Ascending aorta (tissue), 2 donors: Measurements from ENCODE around the gene RASSF9. TPM values are rescaled to one million over a fixed set of nuclear protein-coding genes. Genes with fewer than 3 reads are reported as not detected.
A peak's percentile ranks its signal among the peaks of the same experiment; 100 is the strongest.

Experiments
- DNase-seq, 2 donors: peaks; one replicate each; pipeline ENCODE4 v3.0.0-alpha.2; 2019; ENCODE audit warnings: low spot score in 2 of 2
- H3K27ac ChIP-seq, 2 donors: fragments of 200-600 bp; sonication (generic); one replicate each; pipeline ENCODE4 v1.5.1; 2016 to 2017; ENCODE audit warnings: mild to moderate bottlenecking in 1 of 2
- H3K27me3 ChIP-seq: fragments of 200-600 bp; sonication (generic); one replicate; pipeline ENCODE4 v1.5.1; 2017
- H3K36me3 ChIP-seq, 2 donors: fragments of 200-600 bp; sonication (generic); one replicate each; pipeline ENCODE4 v1.5.1; 2016
- H3K4me1 ChIP-seq, 2 donors: fragments of 200-600 bp; sonication (generic); one replicate each; pipeline ENCODE4 v1.5.1; 2016 to 2017; ENCODE audit warnings: mild to moderate bottlenecking in 1 of 2
- H3K4me3 ChIP-seq, 2 donors: fragments of 200-600 bp; sonication (generic); one replicate each; pipeline ENCODE4 v1.5.1; 2016 to 2017; ENCODE audit warnings: mild to moderate bottlenecking in 1 of 2
- H3K9me3 ChIP-seq, 2 donors: fragments of 200-600 bp; sonication (generic); one replicate each; pipeline ENCODE4 v1.5.1; 2016
- CTCF ChIP-seq, 3 experiments: fragments of 200-600 bp in 2 of 3; fragments of 450-650 bp in 1 of 3; sonication (generic) in 2 of 3; IDR thresholded peaks; one replicate each; pipeline ENCODE4 v1.5.1; 2016 to 2019; ENCODE audit warnings: antibody characterized with exemption in 3 of 3, mild to moderate bottlenecking in 1 of 3, moderate library complexity in 1 of 3
- intact Hi-C: fragments of 100-400 bp; cut with DNase I; formaldehyde crosslinking; loops from one replicate; pipeline ENCODE4 v1.15.1; 2023
- total RNA-seq: library from RNA; depleted of rRNA; stranded (reverse); fragments of >200 nt; gene quantifications from one replicate; pipeline ENCODE4 v1.1.0, GENCODE V29; 2016

Gene RASSF9
- total RNA-seq = 1.9 TPM

DNA sequence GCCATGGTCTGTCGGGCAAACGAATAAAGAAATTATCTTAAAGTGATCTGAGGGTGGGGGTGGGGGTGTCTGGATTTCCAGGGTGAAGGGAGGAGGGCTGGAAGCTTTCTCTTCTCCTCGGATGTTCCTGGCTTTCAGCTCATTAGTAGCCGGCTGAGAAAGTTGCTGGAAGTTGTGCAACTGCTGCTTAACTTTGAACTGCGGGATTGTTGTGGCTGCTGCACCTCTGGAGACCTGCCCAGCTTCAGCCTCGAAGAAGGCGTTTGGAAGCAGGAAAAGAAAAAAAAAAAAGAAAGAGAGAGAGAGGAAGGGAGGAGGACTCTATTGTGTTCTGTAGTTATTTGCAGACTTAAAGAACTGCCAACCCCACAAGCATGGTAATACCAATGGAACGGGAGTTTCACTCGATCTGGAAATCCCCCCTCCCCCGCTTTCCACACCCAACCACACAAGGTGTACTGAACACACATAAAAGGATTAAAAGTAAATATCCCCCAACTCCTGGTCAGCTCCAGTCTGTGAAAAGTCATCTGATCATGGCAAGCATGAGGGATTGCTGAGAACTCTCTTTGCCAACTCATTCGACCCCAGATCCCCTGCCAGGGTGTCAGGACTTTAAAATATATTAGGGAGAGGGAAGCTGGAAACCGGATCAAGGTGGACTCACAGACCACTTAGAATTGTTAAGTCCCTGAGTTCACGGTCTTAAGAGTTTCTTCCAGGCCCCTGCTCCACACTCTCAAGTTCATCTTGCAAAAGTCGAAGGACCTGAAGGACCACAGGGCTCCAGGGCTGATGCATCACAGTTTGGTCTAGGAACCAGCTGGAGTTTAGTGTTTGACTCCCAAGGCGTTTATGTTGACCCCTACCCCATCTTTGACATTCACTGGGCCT is at the start of gene RASSF9:
Gene RASSF9, minus strand, starts transcription at position 213 of the 894 bp plus-strand sequence. Its CDS starts 208 bp downstream, at position 5.
- peak within 1 kb of the TSS; percentile 63 to 84 for H3K27ac ChIP-seq
- peak in 1 of 2 donors; percentile 72 for DNase-seq
- no peaks in the 10 kb centered on the region for H3K36me3 ChIP-seq
- peak within 1 kb of the TSS; percentile 44 to 69 for H3K4me3 ChIP-seq
- no peaks in the 10 kb centered on the region for H3K9me3 ChIP-seq
- H3K27me3 ChIP-seq = no peaks in the 10 kb centered on the region
- H3K4me1 ChIP-seq = peaks cover 0 to 7% of the 10 kb centered on the region in 2 donors
- no peak for TF ChIP-seq CTCF (IDR thresholded peaks at IDR 0.05)
- intact Hi-C loops = loop anchor here (10.0 kb wide), 1 partner anchor 122 kb away; no protein-coding TSS in a partner anchor

DNA sequence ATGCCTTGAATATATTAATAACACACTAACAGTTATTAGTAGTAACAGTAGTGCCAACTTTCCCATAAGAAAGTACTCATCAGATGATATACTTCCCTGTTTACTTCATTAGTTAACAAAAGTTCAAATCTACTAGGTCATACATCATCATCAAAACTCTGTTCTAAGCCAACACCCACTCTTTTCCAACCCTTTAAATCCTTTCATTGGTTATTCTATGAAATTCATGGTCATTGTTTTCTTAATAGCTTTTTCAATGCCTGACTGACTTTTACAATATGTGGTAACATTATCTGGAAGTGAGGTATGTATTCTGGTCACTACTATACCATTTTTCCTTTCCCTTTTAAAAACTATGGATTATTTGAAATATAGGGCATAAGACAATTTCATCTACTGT is 47.6 kb upstream of the RASSF9 start:
- H3K36me3 ChIP-seq = no peaks in the 10 kb centered on the region
- H3K4me1 ChIP-seq = no peaks in the 10 kb centered on the region
- no peak overlapping the region for H3K27ac ChIP-seq
- TF ChIP-seq CTCF (IDR thresholded peaks at IDR 0.05) = no peak
- DNase-seq = no peak
- no peaks in the 10 kb centered on the region for H3K9me3 ChIP-seq
- intact Hi-C loops = no loop called here
- no peaks in the 10 kb centered on the region for H3K27me3 ChIP-seq
- H3K4me3 ChIP-seq = no peak overlapping the region

DNA sequence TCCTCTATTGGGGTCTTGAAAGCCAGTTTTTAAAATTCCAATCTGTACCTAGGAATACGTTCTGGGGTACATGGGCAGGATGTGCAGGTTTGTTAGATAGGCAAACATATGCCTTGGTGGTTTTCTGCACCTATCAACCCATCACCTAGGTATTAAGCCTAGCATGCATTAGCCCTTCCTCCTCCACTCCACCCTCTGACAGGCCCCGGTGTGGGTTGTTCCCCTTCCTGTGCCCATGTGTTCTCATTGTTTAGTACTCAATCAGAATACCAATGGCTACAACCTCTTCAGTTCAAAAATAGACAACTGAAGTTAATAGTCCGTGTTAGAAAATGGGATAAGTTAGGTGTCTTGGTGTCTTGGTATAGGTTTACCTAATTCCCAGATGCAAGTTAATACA is 41.2 kb upstream of the RASSF9 start:
- no peak for DNase-seq
- intact Hi-C loops = no loop called here
- Histone ChIP-seq H3K27me3 (no peaks in the 10 kb centered on the region), H3K9me3 (no peaks in the 10 kb centered on the region), H3K27ac (no peak overlapping the region), H3K36me3 (no peaks in the 10 kb centered on the region), H3K4me3 (no peak overlapping the region), H3K4me1 (no peaks in the 10 kb centered on the region)
- TF ChIP-seq CTCF (IDR thresholded peaks at IDR 0.05) = no peak

DNA sequence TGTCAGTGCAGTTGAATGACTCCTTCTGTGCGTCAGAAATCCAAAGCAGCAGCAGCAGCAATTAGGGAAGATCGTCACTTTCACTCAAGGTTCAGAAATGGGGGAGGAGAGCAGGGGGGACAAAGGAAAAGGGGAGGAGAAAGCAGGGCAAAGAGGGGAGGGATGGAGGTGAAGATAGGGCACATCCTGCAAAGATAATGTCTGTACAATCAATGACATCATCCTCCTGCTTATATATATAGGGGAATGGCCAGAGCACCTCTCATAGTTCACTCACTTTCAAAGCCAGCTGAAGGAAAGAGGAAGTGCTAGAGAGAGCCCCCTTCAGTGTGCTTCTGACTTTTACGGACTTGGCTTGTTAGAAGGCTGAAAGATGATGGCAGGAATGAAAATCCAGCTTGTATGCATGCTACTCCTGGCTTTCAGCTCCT is 37.8 kb upstream of the RASSF9 start, which contains the start of gene NTS:
Gene NTS, plus strand, starts transcription at position 265 of the 431 bp plus-strand sequence. Its CDS starts 109 bp downstream, at position 374.
- H3K27ac ChIP-seq = no peak within 1 kb of the TSS
- intact Hi-C loops = no loop called here

GRCh38 chr12:85872497-85873091 is 36.4 kb upstream of the RASSF9 start:
- H3K27ac ChIP-seq = no peak overlapping the region
- TF ChIP-seq CTCF (IDR thresholded peaks at IDR 0.05) = peak in 2 of 3 experiments; percentile 66 to 71
- intact Hi-C loops = loop anchor here (2.0 kb wide), 1 partner anchor 404 kb away; no protein-coding TSS in a partner anchor
- H3K27me3 ChIP-seq = no peaks in the 10 kb centered on the region
- H3K36me3 ChIP-seq = no peaks in the 10 kb centered on the region
- no peaks in the 10 kb centered on the region for H3K9me3 ChIP-seq
- no peak for DNase-seq
- no peaks in the 10 kb centered on the region for H3K4me1 ChIP-seq
- no peak overlapping the region for H3K4me3 ChIP-seq

More for the DNA sequence above, 37.8 kb upstream of the RASSF9 start, which contains the start of gene NTS:
- no peak for TF ChIP-seq CTCF (IDR thresholded peaks at IDR 0.05)
- H3K27me3 ChIP-seq = no peaks in the 10 kb centered on the region
- DNase-seq = no peak
- no peaks in the 10 kb centered on the region for H3K36me3 ChIP-seq
- H3K4me1 ChIP-seq = no peaks in the 10 kb centered on the region
- no peak within 1 kb of the TSS for H3K4me3 ChIP-seq
- H3K9me3 ChIP-seq = no peaks in the 10 kb centered on the region
